Naive thymus-derived CD8-positive, alpha-beta T cell (primary cell): ENCODE data around the gene DCUN1D2. TPM values are rescaled to one million over a fixed set of nuclear protein-coding genes. Genes with fewer than 3 reads are reported as not detected.

ENCODE experiments used
- ATAC-seq, 2 donors: fragments of 150-1000 bp; cut with Tn5 transposase in 1 of 2; sonication (Bioruptor Pico), chemical (Tn5 transposase) in 1 of 2; 1 replicate in 1 of 2; 2 replicates in 1 of 2; pipeline ENCODE4 v1.10.0; 2021; ENCODE audit warnings: mild to moderate bottlenecking in 2 of 2, moderate library complexity in 2 of 2
- POLR2A ChIA-PET: fragments of 350-600 bp; sonication (Branson Sonifier 250); formaldehyde crosslinking; loops from one replicate; lab custom pipeline; 2021; ENCODE audit warnings: antibody characterized with exemption; lab: Charles Lee
- DNase-seq, 10 donors: peaks; one replicate each; pipeline versions ENCODE4 v3.0.0 to v3.0.0-alpha.2; 2020 to 2022
- H3K27ac Mint-ChIP-seq, 10 donors: one replicate each; pipeline ENCODE4 v1.8.0; 2020 to 2022; ENCODE audit warnings: mild to moderate bottlenecking in 10 of 10, mixed read lengths in 10 of 10, moderate library complexity in 4 of 10, inconsistent platforms in 1 of 10
- H3K27me3 Mint-ChIP-seq, 5 donors: one replicate each; pipeline ENCODE4 v1.8.0; 2021 to 2022; ENCODE audit warnings: mixed read lengths in 5 of 5
- H3K36me3 Mint-ChIP-seq, 3 donors: one replicate each; pipeline ENCODE4 v1.8.0; 2020 to 2022; ENCODE audit warnings: mixed read lengths in 3 of 3, mild to moderate bottlenecking in 2 of 3, inconsistent platforms in 1 of 3
- H3K4me1 Mint-ChIP-seq, 4 donors: one replicate each; pipeline ENCODE4 v1.8.0; 2021 to 2022; ENCODE audit warnings: mixed read lengths in 4 of 4
- H3K4me3 Mint-ChIP-seq, 10 donors: one replicate each; pipeline ENCODE4 v1.8.0; 2020 to 2022; ENCODE audit warnings: mild to moderate bottlenecking in 10 of 10, mixed read lengths in 10 of 10, moderate library complexity in 6 of 10, inconsistent platforms in 1 of 10
- H3K9me3 Mint-ChIP-seq, 9 donors: one replicate each; pipeline ENCODE4 v1.8.0; 2020 to 2022; ENCODE audit warnings: mixed read lengths in 9 of 9, mild to moderate bottlenecking in 3 of 9, inconsistent platforms in 1 of 9, moderate library complexity in 1 of 9
- polyA plus RNA-seq, 3 donors: library from polyadenylated mRNA; unstranded; fragments of 300-500 nt; fragmentation: Illumina TruSeq; gene quantifications; one replicate each; pipeline ENCODE4 v1.2.3, GENCODE V29; 2021
- total RNA-seq, 8 experiments: library from RNA in 2 of 8; stranded (reverse) in 2 of 8; gene quantifications; one replicate each; pipeline ENCODE4 v1.2.3 and lab custom pipeline; 2021 to 2026

The DCUN1D2 gene
- total and polyA plus RNA-seq, 5 experiments from 2014 or later: 4.8 to 37.5 (median 11.4) TPM

DNA sequence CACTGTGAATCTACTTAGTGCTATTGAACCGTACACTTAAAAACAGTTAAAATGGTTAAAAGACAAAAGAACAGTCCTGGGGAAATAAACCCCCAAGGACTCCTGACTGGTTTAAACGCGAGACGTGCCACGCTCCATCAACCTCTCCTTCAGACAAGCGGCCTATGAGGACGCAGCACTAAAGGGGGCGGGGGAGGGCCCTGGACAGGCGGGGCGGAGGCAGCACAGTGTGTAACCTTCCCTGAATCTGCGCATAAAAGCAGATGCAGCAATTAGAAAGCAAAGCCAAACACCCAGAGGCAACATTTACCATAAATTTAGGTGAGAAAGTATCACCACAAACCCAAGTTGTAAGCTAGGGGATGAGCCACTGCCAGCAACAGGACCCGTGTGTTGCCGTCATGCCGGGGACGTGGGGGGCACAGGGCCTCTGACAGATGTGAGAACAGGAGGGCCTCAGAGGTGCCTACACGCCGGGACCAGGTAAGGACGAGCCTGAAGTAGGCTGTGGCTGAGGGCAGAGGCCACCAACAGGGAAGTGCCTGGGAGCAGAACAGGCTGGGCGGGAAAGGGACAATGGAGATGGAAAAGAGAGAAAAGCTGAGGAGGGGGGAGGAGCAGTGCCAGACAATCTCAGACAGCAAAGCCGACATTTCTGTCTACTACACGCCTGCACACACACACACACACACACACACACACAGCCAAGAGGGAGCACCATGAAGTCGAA, 21.9 kb downstream of the DCUN1D2 start:
- H3K4me3 Mint-ChIP-seq: no peak overlapping the region
- DNase-seq (no peak), ATAC-seq (no peak)
- no peaks in the 10 kb centered on the region for H3K27me3 Mint-ChIP-seq
- no peak overlapping the region for H3K27ac Mint-ChIP-seq
- peaks cover 0 to 5% (median 3%) of the 10 kb centered on the region in 4 donors for H3K4me1 Mint-ChIP-seq
- H3K9me3 Mint-ChIP-seq: peaks cover 0 to 1% (median 0%) of the 10 kb centered on the region in 9 donors
- POLR2A ChIA-PET: no interaction called here
- peaks cover 7 to 61% (median 7%) of the 10 kb centered on the region in 3 donors for H3K36me3 Mint-ChIP-seq

DNA sequence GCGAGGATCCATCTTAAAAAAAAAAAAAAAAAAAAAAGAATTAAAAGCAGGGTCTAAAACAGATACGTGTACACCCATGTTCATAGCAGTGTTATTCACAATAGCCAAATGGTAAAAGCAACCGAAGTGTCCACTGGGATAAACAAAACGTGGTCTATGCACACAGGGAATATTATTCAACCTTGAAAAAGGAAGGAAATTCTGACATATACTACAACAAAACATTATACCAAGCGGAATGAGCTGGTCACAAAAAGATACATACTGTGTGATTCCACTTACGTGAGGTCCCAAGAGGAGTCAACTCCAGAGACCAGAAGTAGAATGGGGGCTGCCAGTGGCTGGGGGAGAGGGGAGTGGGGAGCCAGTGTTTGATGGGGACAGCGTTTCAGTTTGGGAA, 22.5 kb downstream of the DCUN1D2 start:
- Mint-ChIP-seq H3K4me3 (no peak overlapping the region), H3K27me3 (no peaks in the 10 kb centered on the region), H3K4me1 (peaks cover 0 to 5% (median 3%) of the 10 kb centered on the region in 4 donors), H3K9me3 (peaks cover 0 to 1% (median 0%) of the 10 kb centered on the region in 9 donors), H3K36me3 (peaks cover 6 to 61% (median 7%) of the 10 kb centered on the region in 3 donors), H3K27ac (no peak overlapping the region)
- POLR2A ChIA-PET: interaction anchor here (0.6 kb wide), 1 partner anchor 161 kb away, joined by 3 read pairs; no protein-coding TSS in a partner anchor
- ATAC-seq (no peak), DNase-seq (no peak)

DNA sequence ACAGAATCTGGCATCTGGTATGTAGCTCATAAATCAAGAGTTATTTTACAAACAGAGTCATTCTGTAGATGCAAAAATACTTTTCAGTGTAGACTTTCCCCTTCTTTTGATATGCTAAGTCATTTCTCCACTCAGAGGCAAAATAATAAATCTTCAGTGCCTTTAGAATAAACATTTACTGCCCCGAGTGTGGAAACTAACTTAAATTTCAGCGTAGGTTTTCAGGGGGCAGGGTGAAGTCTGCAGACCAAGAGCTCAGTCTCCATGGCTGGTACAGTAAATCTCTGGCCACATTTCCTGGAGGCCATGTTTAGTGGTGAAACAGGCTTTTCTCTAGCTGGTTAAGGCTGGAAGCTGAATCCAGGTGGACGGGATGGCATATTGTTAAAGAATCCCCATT, 24.1 kb downstream of the DCUN1D2 start:
- ATAC-seq (no peak), DNase-seq (no peak)
- Mint-ChIP-seq H3K27me3 (no peaks in the 10 kb centered on the region), H3K4me1 (peaks cover 0 to 5% (median 1%) of the 10 kb centered on the region in 4 donors), H3K9me3 (peaks cover 0 to 1% (median 0%) of the 10 kb centered on the region in 9 donors), H3K4me3 (no peak overlapping the region), H3K36me3 (peaks cover 1 to 60% (median 3%) of the 10 kb centered on the region in 3 donors), H3K27ac (no peak overlapping the region)
- POLR2A ChIA-PET: no interaction called here

DNA sequence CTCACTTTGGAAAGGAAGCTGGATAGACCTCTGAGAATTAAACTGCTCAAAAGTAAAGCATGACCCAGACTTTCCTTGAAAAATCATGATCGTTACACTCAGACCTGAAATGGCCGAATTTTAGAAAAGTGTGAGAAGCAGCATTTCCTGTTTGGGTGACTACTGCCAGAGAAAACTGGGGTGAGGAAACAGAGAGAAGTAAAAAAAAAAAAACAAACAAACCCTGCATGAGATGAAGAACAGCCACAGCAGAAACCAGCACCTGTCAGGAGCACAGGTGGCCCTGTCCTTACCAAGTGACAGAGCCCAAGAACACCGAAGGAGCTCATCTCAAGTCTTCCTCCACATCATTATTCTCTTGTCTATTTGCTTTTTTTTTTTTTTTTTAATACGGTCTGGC, 25.2 kb downstream of the DCUN1D2 start:
- H3K36me3 Mint-ChIP-seq: peaks cover 0 to 58% (median 4%) of the 10 kb centered on the region in 3 donors
- no peak overlapping the region for H3K4me3 Mint-ChIP-seq
- H3K27me3 Mint-ChIP-seq: no peaks in the 10 kb centered on the region
- DNase-seq (no peak), ATAC-seq (no peak)
- POLR2A ChIA-PET: no interaction called here
- peak overlapping the region in 6 of 10 donors; percentile 4 to 82 (median 64) for H3K27ac Mint-ChIP-seq
- peaks cover 0 to 5% (median under 1%) of the 10 kb centered on the region in 4 donors for H3K4me1 Mint-ChIP-seq
- H3K9me3 Mint-ChIP-seq: peaks cover 0 to 1% (median 0%) of the 10 kb centered on the region in 9 donors

DNA sequence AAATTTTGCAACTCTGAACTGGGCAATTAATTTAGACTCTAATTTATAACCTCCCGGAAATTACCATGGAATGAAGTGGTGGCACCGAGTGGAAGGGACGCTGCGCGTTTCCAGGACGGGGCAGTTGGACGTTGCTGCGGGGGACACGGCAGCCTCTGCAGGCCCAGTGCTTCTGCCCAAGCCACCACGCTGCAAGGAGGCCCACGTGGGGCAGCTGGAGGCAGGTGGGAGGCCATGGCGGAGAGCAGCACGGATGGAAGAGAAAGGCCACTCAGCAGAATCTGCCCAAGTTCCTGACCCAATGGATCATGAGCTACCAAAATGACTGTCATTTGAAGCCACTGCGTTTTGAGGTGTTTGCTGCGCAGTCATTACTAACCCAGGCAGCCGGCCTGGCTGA, 26.0 kb downstream of the DCUN1D2 start:
- H3K27ac Mint-ChIP-seq: peak overlapping the region in 1 of 10 donors; percentile 85
- H3K4me1 Mint-ChIP-seq: peaks cover 0 to 5% (median under 1%) of the 10 kb centered on the region in 4 donors
- DNase-seq: no peak
- peaks cover 0 to 61% (median 9%) of the 10 kb centered on the region in 3 donors for H3K36me3 Mint-ChIP-seq
- H3K9me3 Mint-ChIP-seq: peaks cover 0 to 1% (median 0%) of the 10 kb centered on the region in 9 donors
- POLR2A ChIA-PET: no interaction called here
- H3K27me3 Mint-ChIP-seq: no peaks in the 10 kb centered on the region
- H3K4me3 Mint-ChIP-seq: no peak overlapping the region
- no peak for ATAC-seq

DNA sequence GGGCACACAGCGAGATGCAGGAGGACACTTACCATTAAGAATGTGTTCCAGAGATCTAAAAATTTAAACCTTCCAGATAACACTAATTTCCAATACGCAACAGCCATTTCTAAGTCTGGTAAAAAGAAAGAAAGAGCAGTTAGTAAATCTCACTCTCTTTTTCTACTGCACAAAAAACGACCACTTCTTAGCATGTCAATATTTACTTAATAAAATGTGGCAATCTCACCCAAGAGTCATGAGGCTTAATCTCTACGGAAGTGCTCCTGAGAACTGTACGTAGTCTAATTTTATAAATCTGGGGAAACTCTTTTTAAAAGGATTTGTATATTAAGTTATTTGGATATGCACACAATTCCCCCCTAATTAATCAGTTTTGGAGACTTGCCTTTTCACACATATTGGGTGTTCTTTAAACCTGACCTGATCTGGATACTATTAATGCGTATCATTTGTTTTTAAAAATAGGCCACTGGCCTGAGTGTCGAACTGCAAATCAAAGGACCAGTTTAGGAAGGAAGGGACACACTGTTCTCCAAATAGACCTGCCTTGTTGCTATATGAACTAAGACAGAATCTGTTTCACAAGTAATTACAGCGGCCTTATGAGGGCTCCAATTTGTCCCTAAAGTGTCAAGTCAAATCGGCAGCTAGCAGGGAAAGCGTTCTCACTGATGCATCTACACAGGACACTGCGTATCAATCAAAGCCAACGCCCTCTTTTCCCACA, 29.3 kb downstream of the DCUN1D2 start:
- H3K4me3 Mint-ChIP-seq: no peak overlapping the region

DNA sequence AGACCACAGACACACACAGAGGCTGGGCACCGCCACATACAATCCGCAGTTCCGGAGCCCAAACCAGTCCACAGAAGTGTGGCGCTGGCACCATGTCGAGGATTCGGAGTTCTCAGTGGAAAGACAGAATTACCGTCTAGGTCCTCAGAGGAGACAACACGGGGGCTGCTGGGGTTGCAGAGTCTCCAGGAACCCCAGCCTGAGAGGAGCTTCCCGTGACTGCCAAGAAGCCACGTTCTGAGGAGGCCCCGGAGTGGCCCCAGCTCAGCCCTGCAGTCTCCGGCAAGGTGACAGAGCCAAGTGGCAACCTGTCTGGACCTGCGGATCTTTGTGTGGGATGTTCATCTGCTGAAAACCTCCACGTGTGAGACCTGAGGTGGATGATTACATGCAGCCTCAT, 29.9 kb downstream of the DCUN1D2 start:
- ATAC-seq: no peak
- Mint-ChIP-seq H3K27ac (no peak overlapping the region), H3K9me3 (no peaks in the 10 kb centered on the region), H3K4me1 (peaks cover 0 to 5% (median under 1%) of the 10 kb centered on the region in 4 donors), H3K27me3 (no peaks in the 10 kb centered on the region), H3K36me3 (peaks cover 0 to 67% (median 11%) of the 10 kb centered on the region in 3 donors), H3K4me3 (no peak overlapping the region)
- POLR2A ChIA-PET: no interaction called here
- DNase-seq: no peak

More for the DNA sequence above, 29.3 kb downstream of the DCUN1D2 start:
- Mint-ChIP-seq H3K4me1 (peaks cover 0 to 5% (median under 1%) of the 10 kb centered on the region in 4 donors), H3K36me3 (peaks cover 0 to 62% (median 8%) of the 10 kb centered on the region in 3 donors), H3K9me3 (no peaks in the 10 kb centered on the region), H3K27me3 (no peaks in the 10 kb centered on the region), H3K27ac (no peak overlapping the region)
- no peak for ATAC-seq
- DNase-seq: no peak
- POLR2A ChIA-PET: interaction anchor here (0.5 kb wide), 1 partner anchor 129 kb away, joined by 6 read pairs; no protein-coding TSS in a partner anchor

DNA sequence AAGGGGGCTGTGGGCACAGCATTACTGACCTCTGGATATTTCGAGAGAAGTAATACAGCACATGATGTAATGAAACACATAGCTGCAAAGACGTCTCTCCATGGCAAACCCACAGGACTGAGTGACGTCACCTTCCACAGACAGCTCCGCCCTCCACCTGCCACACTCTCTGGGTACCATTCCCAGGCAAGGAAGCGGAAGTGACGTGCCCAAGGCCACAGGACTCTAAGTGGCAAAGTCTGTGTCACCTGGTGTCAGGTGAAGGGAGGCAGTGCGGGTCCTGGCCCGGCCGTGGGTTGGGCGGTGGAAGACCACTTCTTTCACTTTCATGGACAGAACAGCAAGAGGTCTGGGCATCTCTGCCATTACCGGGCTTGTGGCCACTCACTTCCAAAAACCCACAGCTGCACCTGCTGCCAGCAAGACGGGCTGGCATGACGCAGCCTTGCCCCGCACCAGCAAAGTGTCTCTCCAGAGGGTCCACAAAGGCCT, 30.4 kb downstream of the DCUN1D2 start:
- POLR2A ChIA-PET: no interaction called here
- no peaks in the 10 kb centered on the region for H3K27me3 Mint-ChIP-seq
- no peak for DNase-seq
- H3K27ac Mint-ChIP-seq: no peak overlapping the region
- H3K36me3 Mint-ChIP-seq: peaks cover 0 to 71% (median 11%) of the 10 kb centered on the region in 3 donors
- ATAC-seq: no peak
- H3K4me3 Mint-ChIP-seq: no peak overlapping the region
- H3K4me1 Mint-ChIP-seq: no peaks in the 10 kb centered on the region
- no peaks in the 10 kb centered on the region for H3K9me3 Mint-ChIP-seq

DNA sequence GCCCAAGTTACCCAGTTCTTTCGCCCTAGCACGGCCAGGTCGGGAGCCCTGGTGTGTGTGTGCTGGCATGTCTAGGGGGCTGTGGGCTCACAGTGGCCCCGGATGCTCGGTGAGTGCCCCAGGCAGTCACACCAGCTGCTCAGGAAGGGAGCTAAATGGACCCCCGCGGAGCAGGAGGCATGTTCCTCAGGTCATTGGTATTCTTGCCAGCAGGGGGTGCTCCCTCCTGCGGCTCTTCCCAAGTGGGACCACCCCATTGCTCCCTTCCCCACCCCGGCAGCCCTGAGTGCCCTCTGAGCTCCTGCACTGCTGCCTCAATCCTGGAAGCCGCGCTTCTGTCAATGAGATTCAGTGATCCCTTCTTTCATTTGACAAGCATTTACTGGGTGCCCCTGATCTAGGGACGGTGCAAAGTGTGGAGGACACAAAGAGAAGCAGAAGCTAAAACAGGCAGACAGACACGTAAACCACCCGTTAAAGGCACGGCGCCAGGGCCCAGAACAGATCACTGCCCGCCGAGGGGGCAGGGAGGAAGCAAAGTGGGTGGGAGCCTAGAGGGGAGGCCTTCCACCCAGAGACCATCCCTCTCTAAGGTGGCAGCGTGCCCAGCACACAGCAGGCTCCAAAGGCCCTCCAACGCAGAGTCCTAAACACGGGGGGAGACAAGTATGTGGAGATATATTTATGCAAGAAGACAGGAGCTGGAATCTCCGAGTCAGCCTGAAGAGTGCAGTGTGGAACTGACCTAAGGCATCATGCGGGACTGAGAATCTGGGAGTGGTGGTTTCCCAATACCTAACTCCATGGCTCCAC, 32.1 kb downstream of the DCUN1D2 start:
- no peaks in the 10 kb centered on the region for H3K9me3 Mint-ChIP-seq
- no peak overlapping the region for H3K27ac Mint-ChIP-seq
- DNase-seq: peak in 2 of 10 donors; percentile 4
- H3K36me3 Mint-ChIP-seq: peaks cover 0 to 72% (median 14%) of the 10 kb centered on the region in 3 donors
- no peak for ATAC-seq
- H3K27me3 Mint-ChIP-seq: no peaks in the 10 kb centered on the region
- POLR2A ChIA-PET: no interaction called here
- no peaks in the 10 kb centered on the region for H3K4me1 Mint-ChIP-seq
- H3K4me3 Mint-ChIP-seq: no peak overlapping the region

DNA sequence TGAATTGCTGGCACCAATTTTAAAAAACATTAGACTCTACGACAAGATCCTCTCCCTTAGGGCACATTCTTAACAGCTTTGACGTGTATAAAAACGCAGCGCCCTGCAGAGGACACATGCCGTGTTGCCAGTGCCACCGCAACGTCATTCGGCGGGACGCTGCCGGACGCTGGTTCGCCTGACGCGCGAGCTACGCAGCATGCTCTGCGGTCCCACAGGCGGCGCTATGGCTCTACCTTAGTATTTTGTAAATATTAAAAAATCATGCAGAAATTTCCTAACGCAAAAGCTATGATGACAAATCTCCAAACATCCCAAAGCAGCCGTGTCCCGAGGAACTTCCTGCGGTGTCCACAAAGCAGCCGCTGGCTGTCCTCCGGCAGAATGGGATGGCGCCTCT, 33.0 kb downstream of the DCUN1D2 start:
- Mint-ChIP-seq H3K36me3 (peaks cover 0 to 68% (median 14%) of the 10 kb centered on the region in 3 donors), H3K9me3 (no peaks in the 10 kb centered on the region), H3K4me1 (no peaks in the 10 kb centered on the region), H3K27me3 (no peaks in the 10 kb centered on the region), H3K4me3 (no peak overlapping the region), H3K27ac (no peak overlapping the region)
- ATAC-seq (no peak), DNase-seq (no peak)
- POLR2A ChIA-PET: no interaction called here

DNA sequence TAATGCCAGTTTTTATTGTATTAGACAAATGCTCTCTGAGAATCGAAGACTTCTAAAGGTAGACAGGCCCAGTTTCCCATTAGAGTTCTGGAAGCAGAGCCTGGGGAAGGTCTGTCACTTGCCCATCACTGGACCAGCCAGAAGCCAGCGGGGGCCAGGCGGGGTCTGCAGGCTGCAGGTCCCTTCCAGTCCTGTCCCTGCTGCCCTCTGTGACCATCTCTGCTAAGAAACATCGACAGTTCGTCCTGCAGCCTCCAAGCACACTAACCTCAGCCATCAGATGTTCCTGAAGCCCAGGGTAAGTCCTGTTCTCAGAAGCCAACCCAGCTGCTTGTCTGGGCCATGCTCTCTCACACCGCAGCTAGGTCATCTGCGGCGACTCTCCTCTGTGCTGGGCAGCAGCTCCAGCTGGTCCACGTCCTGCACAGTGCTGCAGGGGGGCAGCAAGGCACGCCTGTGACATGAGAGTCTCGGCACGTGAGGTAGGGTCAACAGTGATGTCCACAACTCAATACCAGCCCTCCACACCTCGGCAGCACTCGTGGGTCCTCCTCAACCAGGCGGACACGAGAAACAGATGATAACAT, 34.3 kb downstream of the DCUN1D2 start:
- DNase-seq (no peak), ATAC-seq (no peak)
- no peaks in the 10 kb centered on the region for H3K27me3 Mint-ChIP-seq
- no peaks in the 10 kb centered on the region for H3K9me3 Mint-ChIP-seq
- POLR2A ChIA-PET: no interaction called here
- no peak overlapping the region for H3K4me3 Mint-ChIP-seq
- H3K36me3 Mint-ChIP-seq: peaks cover 0 to 61% (median 14%) of the 10 kb centered on the region in 3 donors
- H3K4me1 Mint-ChIP-seq: no peaks in the 10 kb centered on the region
- H3K27ac Mint-ChIP-seq: peak overlapping the region in 1 of 10 donors; percentile 53

DNA sequence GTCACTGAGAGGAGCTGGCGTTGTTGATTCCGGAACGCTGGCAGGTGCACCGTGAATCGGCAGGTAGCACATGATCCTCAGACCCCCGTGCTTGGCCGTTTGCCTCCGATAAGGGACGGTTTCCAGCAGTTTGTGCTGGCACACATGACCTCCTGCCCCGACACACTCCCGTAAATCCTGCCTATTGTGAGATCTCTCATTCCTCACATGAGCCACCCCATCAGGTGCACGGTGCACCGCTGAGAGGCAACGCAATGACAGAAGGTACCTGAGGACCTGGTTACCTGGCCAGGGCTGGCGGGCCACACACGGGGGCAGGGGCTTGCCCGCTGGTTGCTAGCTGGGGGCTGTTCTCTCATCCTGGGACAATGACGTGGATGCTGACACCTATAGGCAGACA, 35.1 kb downstream of the DCUN1D2 start:
- H3K4me3 Mint-ChIP-seq: no peak overlapping the region
- peak overlapping the region in 1 of 10 donors; percentile 33 for H3K27ac Mint-ChIP-seq
- no peaks in the 10 kb centered on the region for H3K4me1 Mint-ChIP-seq
- no peaks in the 10 kb centered on the region for H3K27me3 Mint-ChIP-seq
- ATAC-seq: no peak
- no peak for DNase-seq
- POLR2A ChIA-PET: no interaction called here
- peaks cover 0 to 55% (median 11%) of the 10 kb centered on the region in 3 donors for H3K36me3 Mint-ChIP-seq
- H3K9me3 Mint-ChIP-seq: no peaks in the 10 kb centered on the region
